Fibroblast of skin of scalp (primary cell): ENCODE measurements around the gene DMAP1. TPM values are rescaled to one million over a fixed set of nuclear protein-coding genes. Genes with fewer than 3 reads are reported as not detected.
"Not testable (repeated sequence)": the region's sequence is repeated elsewhere in the genome, so short reads cannot be mapped to it uniquely, and the experiment has no call there.

Experiments used
- DNase-seq: peaks from one replicate; pipeline ENCODE4 v3.0.0-alpha.2; 2013
- polyA plus RNA-seq, 2 experiments: library from polyadenylated mRNA; unstranded; fragments of 120-200 nt; gene quantifications; one replicate each; pipeline ENCODE4 v1.2.1, GENCODE V29; 2013; ENCODE audit not compliant: insufficient read length in 2 of 2

Gene DMAP1
- polyA plus RNA-seq (2013, experiment 1 of 2; ENCODE audit: insufficient read length): 23.6 TPM
- polyA plus RNA-seq (2013, experiment 2 of 2; ENCODE audit: insufficient read length): 21.3 TPM

DNA sequence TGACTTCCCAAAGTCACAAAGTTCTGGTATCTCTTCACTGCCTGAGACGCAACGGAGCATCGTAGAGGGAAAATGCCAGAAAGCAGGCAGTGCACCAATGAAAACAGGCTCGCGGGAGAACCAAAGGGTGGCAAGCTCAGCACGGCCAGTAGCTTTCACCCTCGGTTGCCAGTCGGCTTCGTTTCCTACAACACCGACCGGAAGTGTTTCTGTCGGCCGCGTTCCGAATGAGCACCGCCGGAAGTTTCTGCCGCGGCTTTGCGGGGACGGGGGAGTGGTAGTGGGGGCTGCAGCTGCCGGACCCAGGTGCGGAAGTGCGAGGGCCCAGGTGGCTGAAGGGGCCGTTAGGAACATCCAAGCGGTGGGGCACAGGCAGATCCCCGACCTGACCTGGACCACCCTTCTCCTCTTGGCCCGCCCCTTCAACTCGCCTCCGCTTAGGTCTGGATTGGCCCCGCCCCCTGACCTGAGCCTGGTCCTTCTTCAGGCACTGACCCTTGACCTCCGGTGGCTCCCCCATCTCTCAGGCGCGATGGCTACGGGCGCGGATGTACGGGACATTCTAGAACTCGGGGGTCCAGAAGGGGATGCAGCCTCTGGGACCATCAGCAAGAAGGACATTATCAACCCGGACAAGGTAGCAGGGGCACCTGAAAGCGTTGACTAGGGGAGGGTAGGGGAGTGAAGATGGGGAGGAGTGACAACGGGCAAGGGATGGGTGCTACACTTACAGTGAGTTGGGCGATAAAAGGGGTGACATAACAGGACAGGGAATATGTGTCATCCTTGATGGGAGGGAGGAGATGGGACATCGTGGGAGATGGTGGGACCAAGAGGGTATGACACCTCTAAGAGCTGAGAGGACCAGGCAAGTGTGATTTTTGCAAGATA, at the start of gene DMAP1:
Gene DMAP1, plus strand, starts transcription at position 250 of the 891 bp plus-strand sequence. Its CDS starts 283 bp downstream, at position 533.
- peak; percentile 84 for DNase-seq

- DNase-seq: no peak
Measured at GRCh38 chr1:44168520-44169098, 44.7 kb upstream of the DMAP1 start.

- DNase-seq: no peak
Measured at GRCh38 chr1:44170281-44170823, 42.9 kb upstream of the DMAP1 start.

DNA sequence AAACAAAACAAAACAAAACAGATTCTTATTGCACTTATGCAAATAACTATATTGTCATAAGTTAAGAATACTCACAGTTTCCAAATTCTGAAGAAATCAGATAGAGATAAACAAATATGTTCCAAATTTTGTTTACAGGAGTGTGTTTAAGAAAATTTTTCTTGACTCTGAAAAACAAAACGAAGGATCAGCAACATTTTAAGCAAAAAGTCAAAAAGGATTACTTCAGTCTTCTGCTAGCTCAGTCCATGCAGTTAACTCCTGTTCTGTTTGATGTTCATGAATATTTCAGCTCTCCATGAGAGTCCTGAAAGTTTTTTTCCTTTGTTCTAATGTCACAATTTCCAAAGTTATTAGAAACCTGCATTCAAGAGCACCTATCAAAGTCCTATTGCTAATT, 38.6 kb upstream of the DMAP1 start:
- no peak for DNase-seq

DNA sequence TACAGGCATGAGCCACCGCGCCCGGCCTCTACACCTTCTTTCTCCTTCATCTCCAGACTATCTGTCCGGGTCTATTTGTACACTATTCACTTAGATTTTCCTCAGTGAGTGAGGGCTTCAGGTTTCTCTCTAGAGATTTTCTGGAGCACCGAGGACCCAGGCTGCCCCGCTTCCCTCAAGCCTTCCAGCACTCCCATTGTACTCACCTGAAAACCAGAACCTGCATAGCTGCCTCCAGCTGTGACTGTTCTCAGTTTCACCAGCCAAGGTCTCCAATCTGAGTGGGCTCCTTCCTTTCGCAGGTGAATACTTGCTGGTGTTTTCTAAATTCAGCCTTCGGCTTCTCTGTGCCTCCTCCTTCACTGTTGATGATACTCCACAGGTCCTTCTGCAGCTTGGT, 12.9 kb upstream of the DMAP1 start:
- no peak for DNase-seq

DNA sequence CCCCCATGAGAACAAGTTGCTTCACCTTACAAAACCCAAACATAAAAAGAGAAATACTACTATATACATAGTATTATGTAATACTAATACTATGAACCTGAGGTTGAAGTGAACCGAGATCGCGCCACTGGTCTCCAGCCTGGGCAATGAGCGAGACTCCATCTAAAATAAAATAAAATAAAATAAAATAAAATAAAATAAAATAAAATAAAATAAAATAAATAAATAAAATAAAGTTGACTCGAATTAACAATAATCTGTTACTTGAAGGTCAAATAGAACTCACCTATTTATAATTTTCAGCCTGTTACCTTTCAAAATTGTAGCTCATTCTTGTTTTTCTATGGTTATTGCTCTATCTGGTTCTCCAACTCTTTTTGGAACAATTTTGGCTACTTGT, 6.7 kb upstream of the DMAP1 start:
- not testable (repeated sequence) for DNase-seq

- DNase-seq: no peak
Measured at GRCh38 chr1:44208226-44208625, 5.0 kb upstream of the DMAP1 start.

DNA sequence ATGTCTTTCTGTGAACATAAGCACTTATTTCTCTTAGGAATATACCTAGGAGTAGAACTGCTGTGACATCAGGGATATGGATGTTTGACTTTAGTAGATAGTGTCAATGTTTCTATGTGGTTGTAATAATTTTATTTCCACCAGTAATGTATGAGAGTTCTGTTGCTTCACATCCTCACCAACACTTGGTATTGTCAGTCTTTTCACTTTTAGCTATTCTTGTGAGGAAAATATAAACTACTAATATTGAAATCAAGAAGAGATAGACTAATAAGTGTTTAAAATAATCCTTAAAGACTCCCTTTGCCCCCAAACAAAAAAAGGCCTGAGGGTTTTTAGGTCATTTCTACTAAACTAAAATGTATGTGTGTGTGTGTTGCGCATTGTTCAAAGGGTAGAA, 2.7 kb upstream of the DMAP1 start:
- no peak for DNase-seq

GRCh38 chr1:44212355-44213221, 683 bp upstream of the DMAP1 start:
- DNase-seq: no peak

DNA sequence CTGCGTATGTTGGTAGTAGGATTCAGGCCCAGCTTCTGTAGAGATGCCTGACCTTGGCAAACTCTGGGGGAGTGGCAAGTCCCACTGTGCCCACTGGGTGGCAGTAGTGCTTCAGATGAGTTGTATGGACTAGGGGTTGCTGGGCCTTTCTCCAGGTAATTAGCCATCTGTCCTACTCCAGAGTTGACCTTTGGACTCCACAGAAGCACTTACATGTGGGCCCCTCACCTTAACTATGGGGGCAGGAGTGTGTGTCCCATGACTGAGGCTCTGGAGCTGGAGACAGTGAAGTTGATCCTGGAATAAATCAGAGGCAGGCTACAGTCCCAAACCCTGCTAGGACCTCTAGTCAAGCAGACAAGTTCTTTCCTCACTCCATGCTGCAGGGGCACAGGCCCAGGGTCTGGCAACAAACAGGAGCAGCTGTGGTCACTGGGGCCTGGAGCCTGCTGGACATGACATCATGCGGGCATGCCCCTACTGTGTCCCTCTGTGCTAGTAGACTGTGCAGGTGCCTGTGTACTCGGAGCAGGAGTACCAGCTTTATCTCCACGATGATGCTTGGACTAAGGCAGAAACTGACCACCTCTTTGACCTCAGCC, 4.6 kb downstream of the DMAP1 start:
- DNase-seq: peak; percentile 60

DNA sequence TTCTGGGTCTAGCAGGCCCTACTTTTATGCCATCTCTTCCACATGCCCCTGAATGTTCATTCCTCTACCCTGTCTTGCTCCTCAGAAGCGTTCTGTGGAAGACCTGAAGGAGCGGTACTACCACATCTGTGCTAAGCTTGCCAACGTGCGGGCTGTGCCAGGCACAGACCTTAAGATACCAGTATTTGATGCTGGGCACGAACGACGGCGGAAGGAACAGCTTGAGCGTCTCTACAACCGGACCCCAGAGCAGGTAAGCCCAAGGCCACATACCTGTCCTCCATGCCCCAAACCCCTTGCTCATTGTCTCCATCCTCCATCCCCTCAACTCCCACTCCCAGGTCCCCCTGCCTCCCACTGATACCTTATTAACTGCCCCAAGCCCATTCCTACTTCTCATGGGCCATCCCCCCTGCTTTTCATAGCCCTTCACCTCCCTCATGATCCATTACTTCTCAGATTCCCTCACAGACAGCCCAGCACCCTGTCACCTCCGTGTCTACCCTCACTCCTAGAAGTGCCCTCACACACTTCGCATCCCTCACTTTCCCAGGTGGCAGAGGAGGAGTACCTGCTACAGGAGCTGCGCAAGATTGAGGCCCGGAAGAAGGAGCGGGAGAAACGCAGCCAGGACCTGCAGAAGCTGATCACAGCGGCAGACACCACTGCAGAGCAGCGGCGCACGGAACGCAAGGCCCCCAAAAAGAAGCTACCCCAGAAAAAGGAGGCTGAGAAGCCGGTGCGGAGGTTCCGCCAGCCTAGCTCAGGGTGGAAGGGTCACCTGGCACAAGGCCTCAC, 5.4 kb downstream of the DMAP1 start:
- no peak for DNase-seq

DNA sequence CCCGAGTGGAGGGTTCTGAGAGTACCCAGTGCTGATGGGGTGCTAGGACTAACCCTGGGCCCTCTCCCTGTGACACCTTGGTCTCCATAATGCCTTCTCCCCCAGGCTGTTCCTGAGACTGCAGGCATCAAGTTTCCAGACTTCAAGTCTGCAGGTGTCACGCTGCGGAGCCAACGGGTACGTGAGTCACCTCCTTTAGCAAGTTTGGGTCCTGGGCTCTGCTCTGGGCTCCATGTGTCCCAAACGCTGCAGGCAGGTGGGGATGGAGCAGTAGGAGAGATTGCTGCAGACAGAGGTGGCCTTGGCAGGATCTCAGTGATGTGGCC, 6.0 kb downstream of the DMAP1 start:
- no peak for DNase-seq

GRCh38 chr1:44220001-44220751, 6.9 kb downstream of the DMAP1 start:
- DNase-seq: no peak

DNA sequence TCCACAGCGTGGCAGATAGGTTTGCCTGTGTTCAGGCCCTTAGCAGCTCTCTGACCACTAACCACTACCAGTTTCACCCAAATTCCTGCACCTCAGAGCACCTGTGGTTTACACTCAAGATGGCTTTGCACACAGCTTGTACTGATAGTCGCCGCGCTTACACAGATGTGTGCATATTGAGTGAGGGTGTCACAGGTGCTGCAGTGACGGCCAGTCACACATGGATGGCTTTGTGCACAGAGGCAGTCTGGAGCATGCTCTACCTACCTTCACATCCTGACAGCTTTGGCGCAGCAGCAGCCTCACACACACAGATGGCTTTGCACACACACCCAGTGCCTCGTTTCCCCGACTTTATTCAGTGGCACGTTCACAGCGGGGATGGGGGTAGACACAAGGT, 7.5 kb downstream of the DMAP1 start:
- DNase-seq: no peak

DNA sequence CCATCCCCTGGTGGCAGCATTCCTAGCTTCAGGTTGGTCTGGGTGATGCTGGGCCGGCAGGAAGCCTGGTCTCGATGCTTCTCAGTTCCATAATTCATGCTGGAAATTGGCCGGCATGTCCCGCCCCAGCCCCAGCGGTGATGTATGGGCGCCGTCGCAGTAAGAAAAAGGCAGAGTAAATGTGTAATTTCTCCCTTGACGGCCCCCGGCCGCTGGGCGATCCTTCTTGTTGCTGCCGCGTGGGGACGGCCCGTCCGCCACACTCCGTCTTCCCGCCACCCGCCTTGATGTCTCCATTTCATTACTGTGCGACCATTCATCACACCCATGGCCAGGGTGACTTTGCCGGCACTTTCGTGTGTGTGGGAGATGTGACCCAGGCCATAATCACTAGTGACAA, 8.5 kb downstream of the DMAP1 start:
- DNase-seq: no peak

- DNase-seq: no peak
Measured at GRCh38 chr1:44222397-44223186, 9.3 kb downstream of the DMAP1 start.

GRCh38 chr1:44223187-44223610, 9.9 kb downstream of the DMAP1 start:
- no peak for DNase-seq

GRCh38 chr1:44225761-44226160, 12.5 kb downstream of the DMAP1 start:
- no peak for DNase-seq

GRCh38 chr1:44227211-44227610, 13.9 kb downstream of the DMAP1 start:
- no peak for DNase-seq

GRCh38 chr1:44228218-44228617, 14.9 kb downstream of the DMAP1 start:
- no peak for DNase-seq
